BLaER1 treated with 17β-estradiol and CSF1 and Interleukin-3, amounts not matched to agents 10 nM and 100 nM (cell line): Measurements from ENCODE around the gene EML2.

ENCODE experiments used
- H3K27ac ChIP-seq, 11 experiments: shearing (Covaris generic); formaldehyde crosslinking; 2 replicates each; pipeline ENCODE4 v1.8.1; 2022
- H3K27me3 ChIP-seq, 11 experiments: shearing (Covaris generic); formaldehyde crosslinking; 2 replicates each; pipeline ENCODE4 v1.8.1; 2022
- H3K36me3 ChIP-seq, 11 experiments: shearing (Covaris generic); formaldehyde crosslinking; 2 replicates each; pipeline ENCODE4 v1.8.1; 2022
- H3K4me1 ChIP-seq, 10 experiments: shearing (Covaris generic); formaldehyde crosslinking; 2 replicates each; pipeline ENCODE4 v1.8.1; 2022
- H3K4me2 ChIP-seq, 11 experiments: shearing (Covaris generic); formaldehyde crosslinking; 2 replicates each; pipeline ENCODE4 v1.8.1; 2022
- H3K4me3 ChIP-seq, 10 experiments: shearing (Covaris generic); formaldehyde crosslinking; 2 replicates each; pipeline ENCODE4 v1.8.1; 2022
- H3K9ac ChIP-seq, 11 experiments: shearing (Covaris generic); formaldehyde crosslinking; 2 replicates each; pipeline ENCODE4 v1.8.1; 2022
- H3K9me3 ChIP-seq, 11 experiments: shearing (Covaris generic); formaldehyde crosslinking; replicated peaks in 1 of 11; 2 replicates each; pipeline ENCODE4 v1.8.1; 2022
- H4K20me1 ChIP-seq, 11 experiments: shearing (Covaris generic); formaldehyde crosslinking; 2 replicates each; pipeline ENCODE4 v1.8.1; 2022
- Cebpa-rat ChIP-seq, 11 experiments: shearing (Covaris generic); IDR thresholded peaks; 2 replicates each; pipeline ENCODE4 v1.8.1; 2022

EML2 gene

DNA sequence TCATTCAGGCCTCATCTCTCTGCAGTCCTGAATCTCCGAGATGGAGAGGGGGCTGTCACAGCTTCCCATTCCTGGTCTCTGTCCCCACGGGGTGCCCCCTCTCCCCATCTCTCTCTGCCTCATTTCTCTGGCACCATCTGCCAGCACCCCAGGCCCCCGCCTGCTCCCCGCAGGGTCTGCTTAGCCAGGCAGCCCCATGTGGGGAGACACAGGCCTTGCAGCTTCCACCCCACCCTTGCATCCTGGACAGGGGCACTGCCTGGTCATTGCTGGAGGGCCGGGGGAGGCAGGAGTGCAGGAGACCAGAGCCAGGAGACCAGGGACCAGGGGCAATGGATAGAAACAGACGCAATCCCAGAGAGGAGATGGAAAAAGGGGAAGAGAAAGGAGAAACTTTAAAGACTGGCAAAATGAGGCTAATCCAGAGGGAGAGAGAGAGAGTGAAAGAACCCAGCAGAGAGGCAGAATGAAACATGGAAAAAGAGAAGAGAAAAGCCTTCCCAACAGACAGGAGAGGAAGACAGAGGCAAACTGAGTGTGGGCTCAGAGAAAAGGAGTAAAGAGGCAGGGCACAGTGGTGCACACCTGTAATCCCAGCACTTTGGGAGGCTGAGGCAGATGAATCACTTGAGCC, 20.0 kb upstream of the EML2 start:
- Histone ChIP-seq H3K36me3 (no peaks in the 10 kb centered on the region), H3K27ac (no peak overlapping the region), H3K9me3 (no peaks in the 10 kb centered on the region), H3K4me1 (peaks cover 5 to 10% (median 7%) of the 10 kb centered on the region in 10 experiments), H4K20me1 (peaks cover 0 to 8% (median 0%) of the 10 kb centered on the region in 11 experiments; a peak in 1 of 22 replicates), H3K27me3 (no peaks in the 10 kb centered on the region), H3K9ac (no peak overlapping the region), H3K4me3 (no peak overlapping the region), H3K4me2 (no peak overlapping the region)
- TF ChIP-seq Cebpa-rat (IDR thresholded peaks at IDR 0.05) = no peak

DNA sequence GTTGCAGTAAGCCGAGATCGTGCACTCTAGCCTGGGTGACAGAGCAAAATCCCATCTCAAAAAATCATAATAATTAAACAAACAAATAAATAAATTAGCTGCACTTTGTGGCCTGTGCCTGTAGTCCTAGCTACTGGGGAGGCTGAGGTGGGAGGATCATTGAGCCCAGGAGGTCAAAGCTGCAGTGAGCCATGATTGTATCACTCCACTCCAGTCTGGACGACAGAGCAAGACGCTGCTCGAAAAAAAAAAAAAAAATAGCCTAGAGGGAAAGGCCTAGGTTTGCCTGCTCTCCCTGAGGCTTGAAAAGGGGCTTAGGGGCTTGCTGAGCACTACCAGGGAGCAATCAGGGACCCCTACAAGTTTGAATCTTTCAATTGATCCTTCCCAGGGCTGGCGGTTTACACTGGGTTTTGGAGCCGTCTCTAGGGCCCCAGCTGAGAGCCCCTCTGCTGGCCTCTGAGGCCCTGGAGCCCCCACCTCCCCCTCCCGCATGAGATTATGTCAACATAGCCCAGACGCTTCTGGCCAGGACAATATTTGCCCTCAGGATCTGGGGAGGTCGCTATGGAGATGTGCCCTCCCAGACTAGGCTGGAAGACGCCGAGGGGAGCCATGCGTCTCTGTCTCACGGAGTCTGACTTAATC, 18.4 kb upstream of the EML2 start:
- Histone ChIP-seq H3K4me3 (no peak overlapping the region), H3K4me1 (peaks cover 0 to 5% (median 0%) of the 10 kb centered on the region in 10 experiments; a peak in 4 of 20 replicates), H3K36me3 (no peaks in the 10 kb centered on the region), H3K27me3 (no peaks in the 10 kb centered on the region), H3K27ac (no peak overlapping the region), H3K4me2 (no peak overlapping the region), H3K9me3 (no peaks in the 10 kb centered on the region), H4K20me1 (peaks cover 0 to 8% (median 0%) of the 10 kb centered on the region in 11 experiments; a peak in 1 of 22 replicates), H3K9ac (no peak overlapping the region)
- no peak for TF ChIP-seq Cebpa-rat (IDR thresholded peaks at IDR 0.05)

DNA sequence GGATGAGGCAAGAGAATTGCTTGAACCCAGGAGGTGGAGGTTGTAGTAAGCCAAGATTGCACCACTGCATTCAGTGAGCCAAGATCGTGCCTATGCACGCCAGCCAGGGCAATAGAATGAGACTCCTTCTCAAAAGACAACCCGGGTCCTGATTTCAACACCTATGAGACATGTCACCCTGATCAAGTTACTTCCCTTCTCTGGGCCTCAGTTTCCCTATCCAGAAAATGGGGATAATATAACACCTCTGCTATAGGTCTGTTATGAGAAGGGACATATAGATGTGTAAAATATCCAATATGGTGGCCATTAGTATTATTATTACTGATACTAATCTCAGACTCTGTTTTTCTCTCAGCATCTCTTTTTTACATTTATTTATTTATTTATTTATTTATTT, 15.9 kb upstream of the EML2 start:
- Histone ChIP-seq H3K4me1 (peaks cover 0 to 5% (median 0%) of the 10 kb centered on the region in 10 experiments; a peak in 5 of 20 replicates), H3K9me3 (no peaks in the 10 kb centered on the region)
- TF ChIP-seq Cebpa-rat (IDR thresholded peaks at IDR 0.05) = no peak

DNA sequence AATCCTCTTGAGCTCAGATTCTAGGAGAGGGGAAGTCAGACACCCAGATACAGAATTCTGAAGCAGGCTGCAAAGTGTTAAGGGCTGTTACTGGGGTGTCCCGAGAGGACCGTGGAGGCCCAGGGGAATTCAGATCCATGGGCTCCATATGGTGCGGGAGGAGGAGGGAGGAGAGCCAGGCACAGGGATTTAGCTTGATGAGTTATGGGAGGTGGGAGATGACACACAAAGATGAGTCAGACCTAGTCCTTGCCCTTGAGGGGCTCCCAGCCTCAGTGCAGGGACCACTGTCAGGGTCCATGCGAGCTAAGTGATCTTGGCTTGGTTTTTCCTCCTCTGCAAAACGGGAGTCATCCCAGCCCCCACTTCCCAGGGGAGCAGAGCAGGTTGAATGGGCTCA, 14.4 kb upstream of the EML2 start:
- Histone ChIP-seq H3K9me3 (no peaks in the 10 kb centered on the region), H3K4me2 (no peak overlapping the region), H3K27me3 (no peaks in the 10 kb centered on the region), H3K9ac (no peak overlapping the region), H3K36me3 (no peaks in the 10 kb centered on the region), H3K4me1 (peaks cover 0 to 5% (median 0%) of the 10 kb centered on the region in 10 experiments; a peak in 5 of 20 replicates), H3K4me3 (no peak overlapping the region), H3K27ac (no peak overlapping the region), H4K20me1 (no peaks in the 10 kb centered on the region)
- no peak for TF ChIP-seq Cebpa-rat (IDR thresholded peaks at IDR 0.05)

More for the DNA sequence above, 15.9 kb upstream of the EML2 start:
- H3K27me3 ChIP-seq = no peaks in the 10 kb centered on the region
- H3K9ac ChIP-seq = no peak overlapping the region
- no peak overlapping the region for H3K27ac ChIP-seq
- H3K4me3 ChIP-seq = no peak overlapping the region
- H4K20me1 ChIP-seq = peaks cover 0 to 8% (median 0%) of the 10 kb centered on the region in 11 experiments; a peak in 1 of 22 replicates
- no peak overlapping the region for H3K4me2 ChIP-seq
- no peaks in the 10 kb centered on the region for H3K36me3 ChIP-seq

DNA sequence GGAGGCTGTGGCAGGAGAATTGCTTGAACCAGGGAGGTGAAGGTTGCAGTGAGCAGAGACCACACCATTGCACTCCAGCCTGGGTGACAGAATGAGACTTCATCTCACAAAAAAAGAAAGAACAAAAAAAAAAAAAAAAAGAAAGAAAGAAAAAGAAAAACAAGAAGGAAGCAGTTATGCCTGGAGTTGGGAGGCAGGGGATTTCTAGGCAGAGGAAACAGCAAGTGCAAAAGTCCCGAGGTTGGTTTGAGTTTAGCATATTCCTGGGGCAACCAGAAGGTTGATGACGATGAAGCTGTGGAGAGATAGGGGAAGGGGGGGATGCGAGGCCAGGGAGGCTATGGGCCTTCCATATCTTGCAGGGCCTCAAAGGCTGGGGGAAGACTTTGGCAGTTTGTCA, 11.5 kb upstream of the EML2 start:
- no peak overlapping the region for H3K27ac ChIP-seq
- H3K9ac ChIP-seq = no peak overlapping the region
- H3K4me3 ChIP-seq = no peak overlapping the region
- no peak overlapping the region for H3K4me2 ChIP-seq
- H3K9me3 ChIP-seq = no peaks in the 10 kb centered on the region
- no peak for TF ChIP-seq Cebpa-rat (IDR thresholded peaks at IDR 0.05)
- peaks cover 0 to 12% (median 7%) of the 10 kb centered on the region in 10 experiments; a peak in 13 of 20 replicates for H3K4me1 ChIP-seq
- no peaks in the 10 kb centered on the region for H4K20me1 ChIP-seq
- peaks cover 3 to 10% (median 8%) of the 10 kb centered on the region in 11 experiments; a peak in 14 of 22 replicates for H3K27me3 ChIP-seq
- no peaks in the 10 kb centered on the region for H3K36me3 ChIP-seq

DNA sequence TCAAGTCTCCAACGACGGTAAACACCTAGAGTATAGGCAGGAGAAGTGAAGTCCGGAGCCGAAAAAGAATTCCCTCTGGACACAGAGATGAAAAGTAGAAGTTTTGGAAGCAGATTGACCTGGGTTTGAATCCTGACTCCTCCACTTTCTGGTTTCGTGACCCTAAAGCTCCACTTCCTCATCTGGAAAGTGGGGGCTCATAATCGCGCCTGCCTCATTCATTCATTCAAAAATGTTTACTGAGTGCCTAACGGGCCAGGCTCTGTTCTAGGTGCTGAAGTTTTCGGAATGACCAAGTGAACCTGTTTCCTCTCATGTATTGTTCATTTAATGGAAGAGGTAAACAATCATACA, 7.1 kb upstream of the EML2 start:
- H3K27ac ChIP-seq = no peak overlapping the region; a peak in 1 of 22 replicates
- peak overlapping the region; percentile 39 to 65 (median 56); a peak in 19 of 20 replicates for H3K4me3 ChIP-seq
- peak overlapping the region in 7 of 11 experiments; percentile 3 to 52 (median 37); a peak in 11 of 22 replicates for H3K9ac ChIP-seq

DNA sequence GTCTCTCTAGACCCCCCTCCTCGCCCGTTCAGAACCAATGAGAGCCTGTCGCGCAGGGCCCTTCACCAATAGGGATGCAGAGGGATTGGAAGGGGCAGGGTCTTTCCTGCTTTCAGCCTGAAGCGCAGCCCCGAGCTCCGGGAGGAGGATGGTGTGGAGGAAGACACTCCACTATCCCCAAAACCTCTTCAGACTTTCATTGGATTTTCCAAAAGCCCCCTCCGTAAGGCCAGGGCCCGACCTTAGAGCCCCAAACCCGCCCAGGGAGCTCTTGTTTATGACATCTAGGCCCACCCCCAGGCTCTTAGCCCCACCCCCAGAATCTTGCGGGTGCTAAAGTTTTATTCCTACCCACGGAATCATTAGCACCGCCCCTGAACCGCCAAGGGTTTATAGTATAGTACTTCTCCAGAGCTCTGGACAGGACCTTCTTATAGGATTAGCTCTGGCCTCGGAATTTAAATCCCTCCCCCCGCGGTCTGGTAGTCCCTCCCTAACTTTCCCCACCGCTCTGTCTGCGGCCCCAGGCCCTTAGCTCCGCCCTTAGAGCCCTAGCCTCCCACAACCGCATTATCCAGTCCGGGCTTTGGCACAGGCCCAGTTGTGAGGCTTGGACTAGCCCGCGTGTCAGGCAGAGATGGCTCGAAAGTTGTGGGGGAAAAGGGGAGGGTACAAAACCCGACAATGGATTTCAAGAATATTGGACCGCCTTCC, 6.6 kb upstream of the EML2 start:
- Histone ChIP-seq H3K9ac (peak overlapping the region in 9 of 11 experiments; percentile 3 to 52 (median 30); a peak in 13 of 22 replicates), H3K27me3 (peaks cover 26 to 35% (median 32%) of the 10 kb centered on the region in 11 experiments), H3K9me3 (no peaks in the 10 kb centered on the region), H4K20me1 (peaks cover 0 to 12% (median 0%) of the 10 kb centered on the region in 11 experiments; a peak in 3 of 22 replicates), H3K27ac (no peak overlapping the region; a peak in 1 of 22 replicates), H3K4me3 (peak overlapping the region; percentile 39 to 65 (median 56)), H3K4me1 (peaks cover 21 to 45% (median 40%) of the 10 kb centered on the region in 10 experiments), H3K4me2 (peak overlapping the region; percentile 36 to 73 (median 58)), H3K36me3 (no peaks in the 10 kb centered on the region)
- TF ChIP-seq Cebpa-rat (IDR thresholded peaks at IDR 0.05) = no peak

More for the DNA sequence above, 7.1 kb upstream of the EML2 start:
- Histone ChIP-seq H3K9me3 (no peaks in the 10 kb centered on the region), H3K36me3 (no peaks in the 10 kb centered on the region), H4K20me1 (peaks cover 0 to 12% (median 0%) of the 10 kb centered on the region in 11 experiments; a peak in 3 of 22 replicates), H3K4me2 (peak overlapping the region; percentile 36 to 73 (median 57)), H3K4me1 (peaks cover 16 to 40% (median 34%) of the 10 kb centered on the region in 10 experiments; a peak in 19 of 20 replicates), H3K27me3 (peaks cover 26 to 35% (median 32%) of the 10 kb centered on the region in 11 experiments)
- no peak for TF ChIP-seq Cebpa-rat (IDR thresholded peaks at IDR 0.05)

DNA sequence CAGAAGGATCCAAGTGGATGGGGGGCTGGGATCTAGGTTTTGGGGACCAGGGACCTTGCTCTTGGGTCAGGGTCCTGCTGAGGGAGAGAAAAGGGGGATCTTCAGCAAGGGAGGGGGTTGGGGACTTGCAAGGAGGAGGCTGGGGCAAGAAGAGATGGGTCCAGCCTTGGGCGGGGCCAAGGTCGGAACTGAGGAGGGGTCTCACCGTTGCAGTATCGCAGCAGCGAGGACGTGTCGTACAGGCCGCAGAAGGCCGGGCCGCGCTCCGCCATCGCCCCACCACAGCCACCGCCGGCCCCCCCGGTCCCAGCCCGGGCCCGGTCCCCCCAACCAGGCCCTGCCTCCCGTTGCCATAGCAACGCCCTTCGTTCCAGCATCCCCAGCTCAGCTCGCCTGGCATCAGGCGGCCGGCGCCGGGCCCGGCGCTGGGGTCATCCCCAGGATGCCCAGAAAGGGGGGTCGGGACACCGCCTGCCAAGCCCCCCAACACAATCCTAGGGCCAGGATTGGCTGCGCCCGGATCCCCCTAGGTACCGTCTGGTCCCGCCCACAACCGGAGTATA, 6.0 kb upstream of the EML2 start:
- peak overlapping the region in 5 of 11 experiments; percentile 3 to 52 (median 37); a peak in 5 of 22 replicates for H3K9ac ChIP-seq
- no peaks in the 10 kb centered on the region for H3K36me3 ChIP-seq
- peaks cover 0 to 12% (median 0%) of the 10 kb centered on the region in 11 experiments; a peak in 3 of 22 replicates for H4K20me1 ChIP-seq
- peaks cover 28 to 51% (median 46%) of the 10 kb centered on the region in 10 experiments for H3K4me1 ChIP-seq
- H3K9me3 ChIP-seq = no peaks in the 10 kb centered on the region
- H3K4me3 ChIP-seq = peak overlapping the region; percentile 39 to 65 (median 56)
- peak overlapping the region; percentile 29 to 73 (median 57); a peak in 19 of 22 replicates for H3K4me2 ChIP-seq
- H3K27ac ChIP-seq = no peak overlapping the region
- TF ChIP-seq Cebpa-rat (IDR thresholded peaks at IDR 0.05) = no peak
- H3K27me3 ChIP-seq = peaks cover 26 to 35% (median 32%) of the 10 kb centered on the region in 11 experiments
